ENCODE results near the gene SMG6.
"Not testable (repeated sequence)": the region's sequence is repeated elsewhere in the genome, so short reads cannot be mapped to it uniquely, and the experiment has no call there.

SMG6 gene

GRCh38 chr17:2016494-2016893 is 287.1 kb downstream of the SMG6 start:
- Histone ChIP-seq H3K18ac (ENCODE audit: low read length) (no peak overlapping the region), H2BK120ac (ENCODE audit: low read depth, low read length) (no peak overlapping the region), H3K4me1 (ENCODE audit: control insufficient read depth, low read depth, low read length) (peaks cover 5% of the 10 kb centered on the region), H3K79me1 (ENCODE audit: low read length) (no peaks in the 10 kb centered on the region), H3K4me2 (ENCODE audit: low read length) (no peak overlapping the region), H3K4me3 (ENCODE audit: low read length) (no peak overlapping the region), H3K27ac (ENCODE audit: low read depth, low read length) (no peak overlapping the region), H3K56ac (ENCODE audit: low read length) (no peak overlapping the region), H3K27me3 (ENCODE audit: insufficient read depth, low read length, poor library complexity) (no peaks in the 10 kb centered on the region), H2BK5ac (ENCODE audit: low read length) (no peak overlapping the region), H3K36me3 (ENCODE audit: control insufficient read depth, insufficient read depth, low read length) (no peaks in the 10 kb centered on the region), H3K79me2 (ENCODE audit: control insufficient read depth, insufficient read depth, low read length) (no peaks in the 10 kb centered on the region), H2AK5ac (ENCODE audit: low read length) (no peak overlapping the region), H3K4ac (ENCODE audit: low read depth, low read length) (no peak overlapping the region), H3K9ac (ENCODE audit: low read length) (no peak overlapping the region), H3K23ac (ENCODE audit: low read length) (no peak overlapping the region), H4K8ac (ENCODE audit: low read depth, low read length) (no peak overlapping the region), H2BK15ac (replicated peaks; ENCODE audit: low read depth) (no peak overlapping the region), H4K5ac (ENCODE audit: low read length) (no peak overlapping the region)
- no CpG with 5 or more reads among the region's 20 CpGs for WGBS (ENCODE audit: extremely low coverage, insufficient coverage, low lambda C conversion rate)
- DNase-seq, result no peak

GRCh38 chr17:2015314-2015713 is 288.3 kb downstream of the SMG6 start:
- Histone ChIP-seq H2BK5ac (ENCODE audit: low read length) (no peak overlapping the region), H3K4me2 (ENCODE audit: low read length) (no peak overlapping the region), H2BK15ac (replicated peaks; ENCODE audit: low read depth) (no peak overlapping the region), H3K27me3 (ENCODE audit: insufficient read depth, low read length, poor library complexity) (no peaks in the 10 kb centered on the region), H3K18ac (ENCODE audit: low read length) (no peak overlapping the region), H3K79me2 (ENCODE audit: control insufficient read depth, insufficient read depth, low read length) (no peaks in the 10 kb centered on the region), H3K27ac (ENCODE audit: low read depth, low read length) (no peak overlapping the region), H3K23ac (ENCODE audit: low read length) (no peak overlapping the region), H3K56ac (ENCODE audit: low read length) (no peak overlapping the region), H3K9ac (ENCODE audit: low read length) (no peak overlapping the region), H4K5ac (ENCODE audit: low read length) (no peak overlapping the region), H3K36me3 (ENCODE audit: control insufficient read depth, insufficient read depth, low read length) (no peaks in the 10 kb centered on the region), H2AK5ac (ENCODE audit: low read length) (no peak overlapping the region), H2BK120ac (ENCODE audit: low read depth, low read length) (no peak overlapping the region), H3K4ac (ENCODE audit: low read depth, low read length) (no peak overlapping the region), H3K79me1 (ENCODE audit: low read length) (no peaks in the 10 kb centered on the region), H3K4me3 (ENCODE audit: low read length) (no peak overlapping the region), H3K4me1 (ENCODE audit: control insufficient read depth, low read depth, low read length) (peaks cover 9% of the 10 kb centered on the region), H4K8ac (ENCODE audit: low read depth, low read length) (no peak overlapping the region)
- WGBS (ENCODE audit: extremely low coverage, insufficient coverage, low lambda C conversion rate), result no CpG with 5 or more reads among the region's 14 CpGs
- no peak for DNase-seq

GRCh38 chr17:2013994-2014317 is 289.6 kb downstream of the SMG6 start:
- Histone ChIP-seq H3K4me2 (ENCODE audit: low read length) (no peak overlapping the region), H2BK5ac (ENCODE audit: low read length) (no peak overlapping the region), H3K27me3 (ENCODE audit: insufficient read depth, low read length, poor library complexity) (no peaks in the 10 kb centered on the region), H2BK15ac (replicated peaks; ENCODE audit: low read depth) (no peak overlapping the region), H3K4ac (ENCODE audit: low read depth, low read length) (no peak overlapping the region), H3K4me1 (ENCODE audit: control insufficient read depth, low read depth, low read length) (peaks cover 9% of the 10 kb centered on the region), H3K9ac (ENCODE audit: low read length) (no peak overlapping the region), H4K8ac (ENCODE audit: low read depth, low read length) (no peak overlapping the region), H3K23ac (ENCODE audit: low read length) (no peak overlapping the region), H3K4me3 (ENCODE audit: low read length) (no peak overlapping the region), H4K5ac (ENCODE audit: low read length) (no peak overlapping the region), H3K18ac (ENCODE audit: low read length) (no peak overlapping the region), H3K27ac (ENCODE audit: low read depth, low read length) (no peak overlapping the region), H2BK120ac (ENCODE audit: low read depth, low read length) (no peak overlapping the region), H2AK5ac (ENCODE audit: low read length) (no peak overlapping the region), H3K36me3 (ENCODE audit: control insufficient read depth, insufficient read depth, low read length) (no peaks in the 10 kb centered on the region), H3K79me1 (ENCODE audit: low read length) (no peaks in the 10 kb centered on the region), H3K56ac (ENCODE audit: low read length) (no peak overlapping the region), H3K79me2 (ENCODE audit: control insufficient read depth, insufficient read depth, low read length) (no peaks in the 10 kb centered on the region)
- no peak for DNase-seq
- WGBS (ENCODE audit: extremely low coverage, insufficient coverage, low lambda C conversion rate), result no CpG with 5 or more reads among the region's 1 CpG

GRCh38 chr17:2013220-2013993 is 290.2 kb downstream of the SMG6 start:
- H4K5ac ChIP-seq (ENCODE audit: low read length); H3K23ac ChIP-seq (ENCODE audit: low read length); H3K79me1 ChIP-seq (ENCODE audit: low read length); H3K4me2 ChIP-seq (ENCODE audit: low read length); H3K27me3 ChIP-seq (ENCODE audit: insufficient read depth, low read length, poor library complexity); H3K9ac ChIP-seq (ENCODE audit: low read length); H3K4me3 ChIP-seq (ENCODE audit: low read length); H3K36me3 ChIP-seq (ENCODE audit: control insufficient read depth, insufficient read depth, low read length); H2BK5ac ChIP-seq (ENCODE audit: low read length); H3K79me2 ChIP-seq (ENCODE audit: control insufficient read depth, insufficient read depth, low read length); H2AK5ac ChIP-seq (ENCODE audit: low read length); H3K4me1 ChIP-seq (ENCODE audit: control insufficient read depth, low read depth, low read length); H3K56ac ChIP-seq (ENCODE audit: low read length); H2BK120ac ChIP-seq (ENCODE audit: low read depth, low read length); H3K27ac ChIP-seq (ENCODE audit: low read depth, low read length); H2BK15ac ChIP-seq (replicated peaks; ENCODE audit: low read depth); H4K8ac ChIP-seq (ENCODE audit: low read depth, low read length); H3K4ac ChIP-seq (ENCODE audit: low read depth, low read length); H3K18ac ChIP-seq (ENCODE audit: low read length): not testable (repeated sequence)
- peak; percentile 39 for DNase-seq
- WGBS (ENCODE audit: extremely low coverage, insufficient coverage, low lambda C conversion rate), result no CpG with 5 or more reads among the region's 6 CpGs

GRCh38 chr17:2012499-2012898 is 291.1 kb downstream of the SMG6 start:
- no peak overlapping the region for H3K9ac ChIP-seq (ENCODE audit: low read length)
- H2BK5ac ChIP-seq (ENCODE audit: low read length), result no peak overlapping the region
- H3K23ac ChIP-seq (ENCODE audit: low read length), result no peak overlapping the region
- no peak for DNase-seq
- no peaks in the 10 kb centered on the region for H3K36me3 ChIP-seq (ENCODE audit: control insufficient read depth, insufficient read depth, low read length)
- H3K4ac ChIP-seq (ENCODE audit: low read depth, low read length), result no peak overlapping the region
- no peak overlapping the region for H3K4me2 ChIP-seq (ENCODE audit: low read length)
- no peak overlapping the region for H3K18ac ChIP-seq (ENCODE audit: low read length)
- H3K56ac ChIP-seq (ENCODE audit: low read length), result no peak overlapping the region
- H3K27ac ChIP-seq (ENCODE audit: low read depth, low read length), result no peak overlapping the region
- H3K27me3 ChIP-seq (ENCODE audit: insufficient read depth, low read length, poor library complexity), result no peaks in the 10 kb centered on the region
- no peaks in the 10 kb centered on the region for H3K79me2 ChIP-seq (ENCODE audit: control insufficient read depth, insufficient read depth, low read length)
- no peak overlapping the region for H4K8ac ChIP-seq (ENCODE audit: low read depth, low read length)
- H3K4me1 ChIP-seq (ENCODE audit: control insufficient read depth, low read depth, low read length), result peaks cover 9% of the 10 kb centered on the region
- WGBS (ENCODE audit: extremely low coverage, insufficient coverage, low lambda C conversion rate), result no CpG with 5 or more reads among the region's 4 CpGs
- H3K4me3 ChIP-seq (ENCODE audit: low read length), result no peak overlapping the region
- H2BK15ac ChIP-seq (replicated peaks; ENCODE audit: low read depth), result no peak overlapping the region
- no peaks in the 10 kb centered on the region for H3K79me1 ChIP-seq (ENCODE audit: low read length)
- H2BK120ac ChIP-seq (ENCODE audit: low read depth, low read length), result no peak overlapping the region
- H2AK5ac ChIP-seq (ENCODE audit: low read length), result no peak overlapping the region
- no peak overlapping the region for H4K5ac ChIP-seq (ENCODE audit: low read length)

Data from mesendoderm (in vitro differentiated cells).